ENCODE measurements around the gene TTC39A. TPM values are rescaled to one million over a fixed set of nuclear protein-coding genes. Genes with fewer than 3 reads are reported as not detected.

The TTC39A gene
- total and polyA plus RNA-seq, 4 donors = 16.6 to 46.8 (median 28.5) TPM

DNA sequence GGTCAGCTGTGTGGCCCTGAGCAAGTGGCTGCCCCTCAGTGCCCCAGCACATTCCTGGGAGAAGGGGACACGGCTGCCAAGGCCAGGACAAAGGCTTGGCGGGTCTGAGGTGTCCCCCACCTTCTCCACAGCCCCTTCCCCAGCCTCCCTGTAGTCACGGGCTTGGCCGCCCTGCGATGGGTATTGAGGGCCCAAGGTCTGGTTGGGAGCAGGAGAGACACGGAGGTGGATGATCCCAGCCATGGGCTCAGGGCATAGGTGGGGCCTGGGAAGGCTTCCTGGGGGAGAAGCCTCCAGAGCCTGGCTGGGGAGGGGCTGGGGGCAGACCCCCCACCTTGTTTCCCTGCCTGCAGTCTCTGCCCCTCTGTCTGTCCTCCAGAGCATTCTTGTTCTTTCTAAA, 27.0 kb downstream of the TTC39A start:
- Histone ChIP-seq H3K27me3 (ENCODE audit: control insufficient read depth in 3 of 3, insufficient read depth in 3 of 3, low read length in 2 of 3) (no peaks in the 10 kb centered on the region), H3K4me3 (no peak overlapping the region), H3K9ac (ENCODE audit: insufficient read depth in 1 of 2, low read length in 2 of 2) (no peak overlapping the region), H3K4me1 (ENCODE audit: control insufficient read depth in 5 of 5, insufficient read depth in 5 of 5, low read length in 5 of 5) (peaks cover 0 to 5% (median 0%) of the 10 kb centered on the region in 5 donors), H3K27ac (ENCODE audit: low read depth in 1 of 2, low read length in 1 of 2) (no peak overlapping the region), H3K36me3 (ENCODE audit: control insufficient read depth in 4 of 4, insufficient read depth in 4 of 4, low read length in 4 of 4) (no peaks in the 10 kb centered on the region), H3K9me3 (ENCODE audit: control insufficient read depth in 4 of 4, insufficient read depth in 3 of 4, low read length in 3 of 4) (no peaks in the 10 kb centered on the region)
- DNase-seq (no peak), ATAC-seq (ENCODE audit: insufficient read depth, low FRiP score) (no peak)
- no peak for TF ChIP-seq CTCF (IDR thresholded peaks at IDR 0.05; ENCODE audit: control extremely low read depth, extremely low read depth)
- 90 to 96% methylated on average over 6 of the region's 6 CpGs for WGBS, 2 donors

DNA sequence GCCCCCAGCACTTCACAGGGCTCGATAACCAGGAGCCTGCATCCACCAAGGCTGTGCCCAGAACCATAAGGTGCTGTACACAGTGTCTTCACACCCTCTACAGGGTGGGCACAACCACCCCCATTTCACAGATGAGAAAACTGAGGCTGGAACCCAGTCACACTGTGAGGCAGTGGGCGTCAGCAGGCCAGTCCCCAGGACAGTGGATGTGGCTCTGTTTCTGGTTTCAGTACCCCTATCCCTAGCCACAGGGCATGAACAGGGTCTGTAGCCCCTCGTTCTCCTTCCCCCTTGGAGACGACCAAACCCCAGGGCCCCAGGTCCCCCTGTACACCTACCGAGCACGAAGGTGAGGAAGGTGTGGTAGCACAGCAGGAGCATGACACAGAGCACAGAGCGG, 27.6 kb downstream of the TTC39A start:
- no peak for ATAC-seq (ENCODE audit: insufficient read depth, low FRiP score)
- no peak for TF ChIP-seq CTCF (IDR thresholded peaks at IDR 0.05; ENCODE audit: control extremely low read depth, extremely low read depth)
- WGBS, 2 donors = 85 to 86% methylated on average over 7 of the region's 7 CpGs
- no peak overlapping the region for H3K9ac ChIP-seq (ENCODE audit: insufficient read depth in 1 of 2, low read length in 2 of 2)
- DNase-seq = no peak
- no peaks in the 10 kb centered on the region for H3K36me3 ChIP-seq (ENCODE audit: control insufficient read depth in 4 of 4, insufficient read depth in 4 of 4, low read length in 4 of 4)
- no peak overlapping the region for H3K27ac ChIP-seq (ENCODE audit: low read depth in 1 of 2, low read length in 1 of 2)
- H3K9me3 ChIP-seq (ENCODE audit: control insufficient read depth in 4 of 4, insufficient read depth in 3 of 4, low read length in 3 of 4) = no peaks in the 10 kb centered on the region
- no peak overlapping the region for H3K4me3 ChIP-seq
- H3K4me1 ChIP-seq (ENCODE audit: control insufficient read depth in 5 of 5, insufficient read depth in 5 of 5, low read length in 5 of 5) = peaks cover 0 to 5% (median 0%) of the 10 kb centered on the region in 5 donors
- H3K27me3 ChIP-seq (ENCODE audit: control insufficient read depth in 3 of 3, insufficient read depth in 3 of 3, low read length in 2 of 3) = no peaks in the 10 kb centered on the region

GRCh38 chr1:51302270-51302669, 28.1 kb downstream of the TTC39A start:
- TF ChIP-seq CTCF (IDR thresholded peaks at IDR 0.05; ENCODE audit: control extremely low read depth, extremely low read depth) = no peak
- H3K4me1 ChIP-seq (ENCODE audit: control insufficient read depth in 5 of 5, insufficient read depth in 5 of 5, low read length in 5 of 5) = peaks cover 0 to 5% (median 0%) of the 10 kb centered on the region in 5 donors
- no peak overlapping the region for H3K9ac ChIP-seq (ENCODE audit: insufficient read depth in 1 of 2, low read length in 2 of 2)
- H3K27ac ChIP-seq (ENCODE audit: low read depth in 1 of 2, low read length in 1 of 2) = no peak overlapping the region
- 91% methylated on average over 10 of the region's 10 CpGs for WGBS, 2 donors
- no peak overlapping the region for H3K4me3 ChIP-seq
- H3K27me3 ChIP-seq (ENCODE audit: control insufficient read depth in 3 of 3, insufficient read depth in 3 of 3, low read length in 2 of 3) = no peaks in the 10 kb centered on the region
- no peaks in the 10 kb centered on the region for H3K36me3 ChIP-seq (ENCODE audit: control insufficient read depth in 4 of 4, insufficient read depth in 4 of 4, low read length in 4 of 4)
- no peak for ATAC-seq (ENCODE audit: insufficient read depth, low FRiP score)
- H3K9me3 ChIP-seq (ENCODE audit: control insufficient read depth in 4 of 4, insufficient read depth in 3 of 4, low read length in 3 of 4) = no peaks in the 10 kb centered on the region
- DNase-seq = no peak

DNA sequence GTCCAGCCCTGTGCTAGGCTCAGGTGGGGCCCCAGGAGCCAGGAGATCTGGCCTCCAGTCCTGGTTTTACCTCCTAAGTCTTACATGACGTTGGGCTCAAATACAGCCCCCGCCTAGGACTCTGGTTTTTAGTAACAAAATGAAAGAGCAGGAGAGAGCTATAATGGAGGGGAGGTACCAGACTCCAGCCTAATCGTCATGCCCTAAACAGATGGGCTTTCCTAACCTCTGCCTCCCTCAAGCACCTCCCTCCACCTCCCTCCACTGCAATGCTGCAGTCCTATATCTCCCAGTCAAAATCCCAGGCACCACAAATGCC, 28.6 kb downstream of the TTC39A start:
- H3K9me3 ChIP-seq (ENCODE audit: control insufficient read depth in 4 of 4, insufficient read depth in 3 of 4, low read length in 3 of 4) = no peaks in the 10 kb centered on the region
- no peak overlapping the region for H3K4me3 ChIP-seq
- ATAC-seq (ENCODE audit: insufficient read depth, low FRiP score) = no peak
- TF ChIP-seq CTCF (IDR thresholded peaks at IDR 0.05; ENCODE audit: control extremely low read depth, extremely low read depth) = no peak
- no peak overlapping the region for H3K9ac ChIP-seq (ENCODE audit: insufficient read depth in 1 of 2, low read length in 2 of 2)
- H3K27ac ChIP-seq (ENCODE audit: low read depth in 1 of 2, low read length in 1 of 2) = no peak overlapping the region
- H3K4me1 ChIP-seq (ENCODE audit: control insufficient read depth in 5 of 5, insufficient read depth in 5 of 5, low read length in 5 of 5) = peaks cover 0 to 5% (median 0%) of the 10 kb centered on the region in 5 donors
- H3K36me3 ChIP-seq (ENCODE audit: control insufficient read depth in 4 of 4, insufficient read depth in 4 of 4, low read length in 4 of 4) = no peaks in the 10 kb centered on the region
- no peaks in the 10 kb centered on the region for H3K27me3 ChIP-seq (ENCODE audit: control insufficient read depth in 3 of 3, insufficient read depth in 3 of 3, low read length in 2 of 3)
- WGBS, 2 donors = 80 to 82% methylated on average over 3 of the region's 3 CpGs
- DNase-seq = no peak
